Measurements from ENCODE around the gene OTX1. TPM values are rescaled to one million over a fixed set of nuclear protein-coding genes. Genes with fewer than 3 reads are reported as not detected.

The OTX1 gene
- total and polyA plus RNA-seq, 2 of the 4 experiments (the other 2 are of a cell fraction) = 0.03 TPM; not detected in 1

GRCh38 chr2:63053081-63053888, 2.7 kb downstream of the OTX1 start:
- ChIA-PET POLR2A (ENCODE audit: unreplicated experiment) (no interaction called here), CTCF (no interaction called here)
- Histone ChIP-seq H3K4ac (ENCODE audit: low read depth, low read length) (no peak overlapping the region), H4K20me1 (ENCODE audit: insufficient read depth, low read length) (peaks cover 15% of the 10 kb centered on the region; the same call in 1 of the 2 replicates), H3K4me3 (ENCODE audit: insufficient read depth, low read depth, low read length) (no peak overlapping the region), H3K9me1 (ENCODE audit: insufficient read depth, low read length) (peaks cover 3% of the 10 kb centered on the region; the same call in 1 of the 2 replicates), H2AFZ (replicated peaks; ENCODE audit: low read length, poor library complexity) (no peak overlapping the region), H3K27ac (ENCODE audit: insufficient read depth, low read length) (no peak overlapping the region), H3K4me2 (ENCODE audit: low read depth, low read length) (no peak overlapping the region), H3K18ac (ENCODE audit: low read depth, low read length) (no peak overlapping the region), H3K27me3 (ENCODE audit: control insufficient read depth, insufficient read depth, low read length) (peaks cover 97% of the 10 kb centered on the region), H2AK9ac (replicated peaks; ENCODE audit: low read depth, low read length, poor library complexity) (peak overlapping the region; percentile 13), H4K8ac (ENCODE audit: low read depth in 2 of 2, low read length in 2 of 2) (no peak overlapping the region), H2BK120ac (ENCODE audit: low read depth, low read length) (no peak overlapping the region), H3K4me1 (ENCODE audit: control insufficient read depth, insufficient read depth, low read length) (peaks cover 7% of the 10 kb centered on the region), H3K9ac (ENCODE audit: low read depth, low read length) (no peak overlapping the region), H2BK20ac (ENCODE audit: low read depth, low read length) (no peak overlapping the region), H3K79me1 (ENCODE audit: low read depth in 1 of 2, low read length in 2 of 2) (no peaks in the 10 kb centered on the region), H2AK5ac (ENCODE audit: low read depth, low read length) (no peak overlapping the region), H3K9me3 (ENCODE audit: control insufficient read depth, insufficient read depth, low read length) (peaks cover 32% of the 10 kb centered on the region), H4K91ac (ENCODE audit: insufficient read depth, low read depth, low read length) (no peak overlapping the region), H3K14ac (replicated peaks; ENCODE audit: low read depth, low read length) (no peak overlapping the region), H2BK15ac (ENCODE audit: low read depth, low read length) (no peak overlapping the region), H3K56ac (ENCODE audit: extremely low read depth, insufficient read depth, low read length) (no peak overlapping the region), H3K36me3 (ENCODE audit: control insufficient read depth, insufficient read depth, low read length) (no peaks in the 10 kb centered on the region), H3K23ac (ENCODE audit: low read depth, low read length) (no peak overlapping the region), H2BK5ac (ENCODE audit: low read depth, low read length, poor library complexity, severe bottlenecking) (no peak overlapping the region), H4K5ac (ENCODE audit: low read depth, low read length) (no peak overlapping the region)
- intact Hi-C loops (cut with micrococcal nuclease) = no loop called here
- dilution Hi-C loops (cut with HindIII; ENCODE audit: low sequenced_read_pairs, unreplicated experiment) = no loop called here
- WGBS, 2 experiments (ENCODE audit: extremely low coverage in 2 of 2, insufficient read length in 1 of 2) = 67% methylated on average over 6 of the region's 34 CpGs; no CpG with 5 or more reads in 1 of the 2 experiments
- in situ Hi-C loops (cut with MboI; ENCODE audit: low sequenced_read_pairs) = no loop called here
- ATAC-seq (ENCODE audit: low read depth) (no peak), DNase-seq (no peak)
- no TSS peak for BruUV-seq (replicated peaks)
- TF ChIP-seq MXI1 (IDR thresholded peaks at IDR 0.05; ENCODE audit: borderline replicate concordance, low read depth, low read length) (no peak), RAD21 (IDR thresholded peaks at IDR 0.05; ENCODE audit: low read length) (no peak), SMC3 (IDR thresholded peaks at IDR 0.05; ENCODE audit: low read depth, low read length) (no peak), NFE2L2 (IDR thresholded peaks at IDR 0.05; ENCODE audit: low read depth, low read length) (no peak), MAZ (IDR thresholded peaks at IDR 0.05; ENCODE audit: borderline replicate concordance, low read depth, low read length) (no peak), CEBPB (IDR thresholded peaks at IDR 0.05; ENCODE audit: low read depth, low read length) (no peak), CHD1 (IDR thresholded peaks at IDR 0.05; ENCODE audit: low read depth, low read length) (no peak)

Data from IMR-90 (cell line).